Measurements from ENCODE around the gene CASTOR1.

DNA sequence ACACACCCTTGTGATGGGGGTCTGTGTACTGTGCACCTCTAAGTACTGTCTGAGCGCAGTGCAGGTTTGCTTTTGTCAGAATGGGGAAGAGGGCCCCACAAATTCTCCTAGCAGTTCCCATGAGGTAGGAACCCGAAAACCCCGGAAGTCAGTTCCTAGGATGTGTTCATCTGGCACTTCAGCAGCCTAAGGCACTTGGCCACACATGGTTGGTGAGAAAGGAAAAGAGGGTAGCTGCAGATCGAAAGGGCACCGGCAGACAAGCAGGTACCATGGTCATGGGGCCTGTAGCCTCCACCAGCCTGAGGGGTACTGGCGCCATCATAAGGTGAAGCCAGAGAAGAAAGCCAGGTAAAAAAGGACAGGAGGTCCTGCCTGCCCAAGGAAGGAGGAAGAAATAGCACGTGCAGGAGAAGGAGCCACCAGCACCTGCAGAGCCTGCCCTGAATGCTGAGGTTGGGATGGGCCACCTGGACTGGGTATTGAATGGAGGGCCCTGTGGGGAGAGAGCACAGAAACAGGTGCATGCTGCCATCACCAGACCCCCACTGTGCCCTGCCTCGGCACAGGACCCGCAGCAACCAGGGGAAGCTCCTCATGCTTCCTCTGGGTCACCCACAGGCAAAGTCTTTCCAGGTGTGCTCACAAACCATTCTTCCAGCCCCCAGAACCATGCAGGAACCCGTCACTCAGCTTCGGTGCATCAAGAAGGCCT is 8.1 kb upstream of the CASTOR1 start:
- TF ChIP-seq, protein P1, sequence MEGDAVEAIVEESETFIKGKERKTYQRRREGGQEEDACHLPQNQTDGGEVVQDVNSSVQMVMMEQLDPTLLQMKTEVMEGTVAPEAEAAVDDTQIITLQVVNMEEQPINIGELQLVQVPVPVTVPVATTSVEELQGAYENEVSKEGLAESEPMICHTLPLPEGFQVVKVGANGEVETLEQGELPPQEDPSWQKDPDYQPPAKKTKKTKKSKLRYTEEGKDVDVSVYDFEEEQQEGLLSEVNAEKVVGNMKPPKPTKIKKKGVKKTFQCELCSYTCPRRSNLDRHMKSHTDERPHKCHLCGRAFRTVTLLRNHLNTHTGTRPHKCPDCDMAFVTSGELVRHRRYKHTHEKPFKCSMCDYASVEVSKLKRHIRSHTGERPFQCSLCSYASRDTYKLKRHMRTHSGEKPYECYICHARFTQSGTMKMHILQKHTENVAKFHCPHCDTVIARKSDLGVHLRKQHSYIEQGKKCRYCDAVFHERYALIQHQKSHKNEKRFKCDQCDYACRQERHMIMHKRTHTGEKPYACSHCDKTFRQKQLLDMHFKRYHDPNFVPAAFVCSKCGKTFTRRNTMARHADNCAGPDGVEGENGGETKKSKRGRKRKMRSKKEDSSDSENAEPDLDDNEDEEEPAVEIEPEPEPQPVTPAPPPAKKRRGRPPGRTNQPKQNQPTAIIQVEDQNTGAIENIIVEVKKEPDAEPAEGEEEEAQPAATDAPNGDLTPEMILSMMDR (IDR thresholded peaks at IDR 0.05), result no peak
- TF ChIP-seq POLR2A (IDR thresholded peaks at IDR 0.05), result no peak
